ENCODE measurements around the gene SMYD3.

SMYD3 gene

DNA sequence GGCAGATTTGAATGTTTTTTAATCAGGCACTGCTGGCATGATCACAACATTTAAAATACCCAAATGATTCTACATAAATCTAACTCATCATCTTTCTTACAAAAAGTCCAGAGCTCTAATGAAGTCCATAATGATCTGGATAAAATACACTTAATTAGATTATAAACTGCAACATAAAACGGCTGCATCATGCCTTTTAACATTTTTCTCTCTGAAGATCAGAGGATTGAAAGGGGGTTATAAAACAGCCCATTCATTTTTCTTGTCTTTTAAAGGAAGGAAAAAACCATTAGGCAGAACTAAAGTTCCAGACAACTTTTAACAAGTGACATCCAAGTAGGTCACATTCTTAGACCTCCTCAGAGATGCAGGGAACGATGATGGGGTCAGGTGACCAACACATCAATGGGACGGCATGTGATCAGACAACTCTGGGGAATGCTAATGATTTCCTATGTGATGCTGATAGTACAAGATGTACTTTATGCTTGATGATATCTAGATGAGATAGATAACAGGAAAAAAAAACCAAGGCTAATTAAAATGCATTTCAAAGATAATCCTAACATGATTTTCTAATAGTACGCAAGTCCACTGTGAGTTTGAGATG, 455.1 kb downstream of the SMYD3 start:
- DNase-seq (no peak), ATAC-seq (ENCODE audit: insufficient read depth, low read depth) (no peak)
- Histone ChIP-seq H3K36me3 (ENCODE audit: insufficient read depth, low read length) (no peaks in the 10 kb centered on the region), H2AFZ (ENCODE audit: low read depth, low read length) (no peak overlapping the region), H3K4me3 (ENCODE audit: low read depth in 1 of 2, low read length in 2 of 2) (no peak overlapping the region), H3K4me1 (ENCODE audit: insufficient read depth, low read length) (no peaks in the 10 kb centered on the region), H3K27me3 (ENCODE audit: insufficient read depth, low read length, poor library complexity) (no peaks in the 10 kb centered on the region), H3K9me3 (ENCODE audit: insufficient read depth, low read length, severe bottlenecking) (peaks cover 2% of the 10 kb centered on the region), H3K4me2 (ENCODE audit: insufficient read depth, low read length) (no peak overlapping the region), H3K27ac (ENCODE audit: low read length) (no peak overlapping the region), H4K20me1 (ENCODE audit: insufficient read depth, low read length) (no peaks in the 10 kb centered on the region), H3K79me2 (ENCODE audit: insufficient read depth, low read length) (no peaks in the 10 kb centered on the region), H3K9ac (ENCODE audit: low read depth, low read length) (no peak overlapping the region)
- no peak for TF ChIP-seq EZH2 (IDR thresholded peaks at IDR 0.05; ENCODE audit: borderline replicate concordance, low read depth, low read length, severe bottlenecking)
- TF ChIP-seq, protein P1, sequence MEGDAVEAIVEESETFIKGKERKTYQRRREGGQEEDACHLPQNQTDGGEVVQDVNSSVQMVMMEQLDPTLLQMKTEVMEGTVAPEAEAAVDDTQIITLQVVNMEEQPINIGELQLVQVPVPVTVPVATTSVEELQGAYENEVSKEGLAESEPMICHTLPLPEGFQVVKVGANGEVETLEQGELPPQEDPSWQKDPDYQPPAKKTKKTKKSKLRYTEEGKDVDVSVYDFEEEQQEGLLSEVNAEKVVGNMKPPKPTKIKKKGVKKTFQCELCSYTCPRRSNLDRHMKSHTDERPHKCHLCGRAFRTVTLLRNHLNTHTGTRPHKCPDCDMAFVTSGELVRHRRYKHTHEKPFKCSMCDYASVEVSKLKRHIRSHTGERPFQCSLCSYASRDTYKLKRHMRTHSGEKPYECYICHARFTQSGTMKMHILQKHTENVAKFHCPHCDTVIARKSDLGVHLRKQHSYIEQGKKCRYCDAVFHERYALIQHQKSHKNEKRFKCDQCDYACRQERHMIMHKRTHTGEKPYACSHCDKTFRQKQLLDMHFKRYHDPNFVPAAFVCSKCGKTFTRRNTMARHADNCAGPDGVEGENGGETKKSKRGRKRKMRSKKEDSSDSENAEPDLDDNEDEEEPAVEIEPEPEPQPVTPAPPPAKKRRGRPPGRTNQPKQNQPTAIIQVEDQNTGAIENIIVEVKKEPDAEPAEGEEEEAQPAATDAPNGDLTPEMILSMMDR (IDR thresholded peaks at IDR 0.05; ENCODE audit: borderline replicate concordance, extremely low read depth, low read length, poor library complexity, severe bottlenecking): no peak

DNA sequence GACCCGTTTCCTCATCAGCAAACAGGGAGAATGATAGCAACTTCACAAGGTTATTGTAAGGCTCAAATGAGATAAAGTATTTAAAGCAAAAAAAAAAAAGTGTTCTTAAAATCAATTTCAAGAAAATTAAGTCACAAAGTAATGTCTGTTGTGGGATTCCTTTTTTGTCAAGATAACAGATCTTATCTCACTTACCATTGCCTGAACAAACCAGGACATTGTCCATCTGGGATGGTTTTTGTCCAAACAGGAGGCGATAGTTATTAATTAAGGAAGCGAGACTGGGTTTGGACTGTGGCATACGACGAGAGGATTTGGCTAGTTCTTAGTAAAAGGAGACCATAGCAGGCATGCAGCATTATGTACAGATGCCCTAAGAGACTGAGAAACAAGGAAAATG, 458.4 kb downstream of the SMYD3 start:
- Histone ChIP-seq H3K9ac (ENCODE audit: low read depth, low read length) (no peak overlapping the region), H3K9me3 (ENCODE audit: insufficient read depth, low read length, severe bottlenecking) (no peaks in the 10 kb centered on the region), H2AFZ (ENCODE audit: low read depth, low read length) (no peak overlapping the region), H3K27me3 (ENCODE audit: insufficient read depth, low read length, poor library complexity) (no peaks in the 10 kb centered on the region), H3K4me3 (ENCODE audit: low read depth in 1 of 2, low read length in 2 of 2) (no peak overlapping the region), H3K36me3 (ENCODE audit: insufficient read depth, low read length) (no peaks in the 10 kb centered on the region), H3K79me2 (ENCODE audit: insufficient read depth, low read length) (no peaks in the 10 kb centered on the region), H3K4me2 (ENCODE audit: insufficient read depth, low read length) (no peak overlapping the region), H3K4me1 (ENCODE audit: insufficient read depth, low read length) (no peaks in the 10 kb centered on the region), H4K20me1 (ENCODE audit: insufficient read depth, low read length) (no peaks in the 10 kb centered on the region), H3K27ac (ENCODE audit: low read length) (no peak overlapping the region)
- DNase-seq (no peak), ATAC-seq (ENCODE audit: insufficient read depth, low read depth) (no peak)
- TF ChIP-seq EZH2 (IDR thresholded peaks at IDR 0.05; ENCODE audit: borderline replicate concordance, low read depth, low read length, severe bottlenecking): no peak
- TF ChIP-seq, protein P1 (IDR thresholded peaks at IDR 0.05; ENCODE audit: borderline replicate concordance, extremely low read depth, low read length, poor library complexity, severe bottlenecking): no peak

DNA sequence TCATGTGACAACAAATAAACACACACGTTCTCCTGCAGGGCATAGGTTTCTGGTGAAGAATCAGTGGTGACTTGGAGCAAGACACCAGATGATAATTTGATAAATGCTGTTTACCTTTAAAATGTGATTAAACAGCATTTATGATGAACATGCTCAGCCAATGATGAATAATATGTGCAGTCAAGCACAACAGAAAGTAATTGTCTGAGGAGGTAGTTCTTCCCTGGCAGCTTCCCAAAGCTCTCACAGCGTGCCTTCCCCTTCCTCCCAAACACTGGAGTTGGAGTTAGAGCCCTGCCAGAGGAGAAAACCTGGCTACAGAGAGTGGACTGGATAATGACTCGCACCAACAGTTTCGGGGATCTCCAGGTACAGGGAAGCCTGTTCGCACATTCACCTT, 463.5 kb downstream of the SMYD3 start:
- H4K20me1 ChIP-seq (ENCODE audit: insufficient read depth, low read length): no peaks in the 10 kb centered on the region
- no peak overlapping the region for H3K4me3 ChIP-seq (ENCODE audit: low read depth in 1 of 2, low read length in 2 of 2)
- no peak for DNase-seq
- TF ChIP-seq EZH2 (IDR thresholded peaks at IDR 0.05; ENCODE audit: borderline replicate concordance, low read depth, low read length, severe bottlenecking): no peak
- TF ChIP-seq, protein P1 (IDR thresholded peaks at IDR 0.05; ENCODE audit: borderline replicate concordance, extremely low read depth, low read length, poor library complexity, severe bottlenecking): no peak
- no peaks in the 10 kb centered on the region for H3K27me3 ChIP-seq (ENCODE audit: insufficient read depth, low read length, poor library complexity)
- H3K4me1 ChIP-seq (ENCODE audit: insufficient read depth, low read length): no peaks in the 10 kb centered on the region
- H3K27ac ChIP-seq (ENCODE audit: low read length): no peak overlapping the region
- ATAC-seq (ENCODE audit: insufficient read depth, low read depth): no peak
- no peak overlapping the region for H3K4me2 ChIP-seq (ENCODE audit: insufficient read depth, low read length)
- no peaks in the 10 kb centered on the region for H3K79me2 ChIP-seq (ENCODE audit: insufficient read depth, low read length)
- H2AFZ ChIP-seq (ENCODE audit: low read depth, low read length): no peak overlapping the region
- no peak overlapping the region for H3K9ac ChIP-seq (ENCODE audit: low read depth, low read length)
- H3K9me3 ChIP-seq (ENCODE audit: insufficient read depth, low read length, severe bottlenecking): no peaks in the 10 kb centered on the region
- H3K36me3 ChIP-seq (ENCODE audit: insufficient read depth, low read length): no peaks in the 10 kb centered on the region

Measured in DND-41 (cell line).